ENCODE data around the gene CCL23.

Gene CCL23, protein sequence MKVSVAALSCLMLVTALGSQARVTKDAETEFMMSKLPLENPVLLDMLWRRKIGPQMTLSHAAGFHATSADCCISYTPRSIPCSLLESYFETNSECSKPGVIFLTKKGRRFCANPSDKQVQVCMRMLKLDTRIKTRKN

DNA sequence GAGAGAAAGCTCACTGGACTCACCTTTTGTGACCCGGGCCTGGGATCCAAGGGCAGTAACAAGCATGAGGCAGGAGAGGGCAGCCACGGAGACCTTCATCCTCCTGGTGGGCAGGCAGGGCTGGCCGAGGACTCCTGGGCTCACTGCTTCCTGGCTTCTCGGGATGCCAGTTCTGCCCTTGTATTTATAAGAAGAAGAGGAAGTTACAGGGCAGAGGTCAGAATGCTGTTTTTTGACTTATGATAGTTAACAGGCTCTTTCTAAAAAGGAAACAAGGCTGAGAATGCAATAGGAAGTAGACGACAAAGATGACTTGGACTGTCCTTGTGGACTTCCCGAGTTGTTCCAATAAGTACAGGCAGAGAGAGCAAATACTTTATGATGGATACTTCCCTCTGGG is at the start of gene CCL23:
TSS of gene CCL23 (minus strand) at position 174 of the 400 bp plus-strand sequence. CDS start at position 99, 75 bp downstream.
- no peak for DNase-seq (ENCODE audit: extremely low read depth, insufficient read length)
- TF ChIP-seq, protein P1, sequence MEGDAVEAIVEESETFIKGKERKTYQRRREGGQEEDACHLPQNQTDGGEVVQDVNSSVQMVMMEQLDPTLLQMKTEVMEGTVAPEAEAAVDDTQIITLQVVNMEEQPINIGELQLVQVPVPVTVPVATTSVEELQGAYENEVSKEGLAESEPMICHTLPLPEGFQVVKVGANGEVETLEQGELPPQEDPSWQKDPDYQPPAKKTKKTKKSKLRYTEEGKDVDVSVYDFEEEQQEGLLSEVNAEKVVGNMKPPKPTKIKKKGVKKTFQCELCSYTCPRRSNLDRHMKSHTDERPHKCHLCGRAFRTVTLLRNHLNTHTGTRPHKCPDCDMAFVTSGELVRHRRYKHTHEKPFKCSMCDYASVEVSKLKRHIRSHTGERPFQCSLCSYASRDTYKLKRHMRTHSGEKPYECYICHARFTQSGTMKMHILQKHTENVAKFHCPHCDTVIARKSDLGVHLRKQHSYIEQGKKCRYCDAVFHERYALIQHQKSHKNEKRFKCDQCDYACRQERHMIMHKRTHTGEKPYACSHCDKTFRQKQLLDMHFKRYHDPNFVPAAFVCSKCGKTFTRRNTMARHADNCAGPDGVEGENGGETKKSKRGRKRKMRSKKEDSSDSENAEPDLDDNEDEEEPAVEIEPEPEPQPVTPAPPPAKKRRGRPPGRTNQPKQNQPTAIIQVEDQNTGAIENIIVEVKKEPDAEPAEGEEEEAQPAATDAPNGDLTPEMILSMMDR (IDR thresholded peaks at IDR 0.05; ENCODE audit: insufficient read depth, low read length, poor library complexity, severe bottlenecking) = peak; percentile 13
- Histone ChIP-seq H3K4me3 (replicated peaks; ENCODE audit: low read depth, low read length) (no peak within 1 kb of the TSS), H3K27me3 (replicated peaks; ENCODE audit: control insufficient read depth, insufficient read depth, low read length) (no peaks in the 10 kb centered on the region), H3K36me3 (ENCODE audit: control insufficient read depth, insufficient read depth, low read length) (no peaks in the 10 kb centered on the region)

DNA sequence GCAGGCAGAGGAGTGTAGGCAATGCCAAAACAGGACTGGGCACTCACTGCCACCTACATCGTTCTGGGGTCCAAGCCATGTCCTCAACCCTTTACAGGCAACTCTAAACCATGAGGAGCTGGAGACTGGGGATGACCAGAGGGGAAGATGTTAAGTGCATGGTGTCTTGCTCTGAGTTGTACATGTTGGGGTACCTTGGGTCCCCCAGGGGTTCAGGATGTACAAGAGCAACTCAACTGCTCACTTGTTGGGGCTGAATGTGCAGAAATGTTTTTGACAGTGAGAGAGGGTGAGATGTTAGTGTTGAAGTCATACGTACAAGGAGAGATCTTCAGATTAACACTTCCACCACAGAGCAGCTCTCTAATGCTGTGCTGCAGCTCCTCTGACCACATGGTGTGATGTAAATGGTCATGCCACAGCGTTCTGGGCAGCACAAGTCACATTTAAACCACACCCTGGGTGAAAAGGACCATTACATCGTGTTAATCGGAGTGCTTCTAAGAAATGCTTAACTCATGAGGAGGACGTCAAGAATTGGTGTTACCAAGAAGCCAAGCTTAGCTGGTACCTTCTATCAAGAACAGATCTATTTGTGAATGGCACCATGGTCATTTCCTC is 48.7 kb upstream of the CCL23 start:
- TF ChIP-seq, protein P1 (IDR thresholded peaks at IDR 0.05; ENCODE audit: insufficient read depth, low read length, poor library complexity, severe bottlenecking) = no peak
- DNase-seq (ENCODE audit: extremely low read depth, insufficient read length) = no peak
- Histone ChIP-seq H3K27me3 (replicated peaks; ENCODE audit: control insufficient read depth, insufficient read depth, low read length) (no peaks in the 10 kb centered on the region), H3K36me3 (ENCODE audit: control insufficient read depth, insufficient read depth, low read length) (no peaks in the 10 kb centered on the region; the same call in 1 of the 2 replicates), H3K4me3 (replicated peaks; ENCODE audit: low read depth, low read length) (no peak overlapping the region)

DNA sequence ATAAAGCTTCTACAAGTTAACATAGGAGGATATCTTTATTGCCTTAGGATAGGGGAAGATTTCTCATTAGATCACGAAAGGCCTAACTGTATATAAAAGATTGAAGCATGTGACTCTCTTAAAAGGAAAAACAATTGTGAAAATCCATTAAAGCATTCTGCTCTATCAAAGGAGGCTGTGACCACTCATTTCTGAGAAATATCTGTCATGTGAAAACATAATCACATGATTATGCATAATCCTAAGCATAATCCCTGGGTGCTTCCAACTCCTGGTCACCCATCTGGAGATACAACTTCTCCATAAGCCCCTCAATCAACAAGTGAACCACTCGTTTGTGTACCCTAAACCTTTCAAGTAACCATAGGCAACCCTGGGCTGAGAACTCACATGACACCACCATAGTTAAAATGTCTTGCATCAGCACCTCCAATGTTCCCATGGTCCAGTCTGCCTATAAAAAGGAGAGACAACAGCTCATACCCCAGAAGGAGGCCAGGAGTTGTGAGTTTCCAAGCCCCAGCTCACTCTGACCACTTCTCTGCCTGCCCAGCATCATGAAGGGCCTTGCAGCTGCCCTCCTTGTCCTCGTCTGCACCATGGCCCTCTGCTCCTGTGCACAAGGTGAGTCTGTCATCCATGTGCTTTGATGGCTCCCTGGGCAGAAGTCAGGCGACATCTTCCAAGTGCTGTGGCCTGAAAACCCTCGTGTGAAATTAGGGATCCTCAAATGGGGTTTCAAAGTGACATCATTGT is 46.2 kb upstream of the CCL23 start, which contains the start of gene CCL18:
TSS of gene CCL18 (plus strand) at position 487 of the 756 bp plus-strand sequence. CDS start at position 558, 71 bp downstream.
- no peaks in the 10 kb centered on the region for H3K27me3 ChIP-seq (replicated peaks; ENCODE audit: control insufficient read depth, insufficient read depth, low read length)
- no peak for DNase-seq (ENCODE audit: extremely low read depth, insufficient read length)
- TF ChIP-seq, protein P1 (IDR thresholded peaks at IDR 0.05; ENCODE audit: insufficient read depth, low read length, poor library complexity, severe bottlenecking) = no peak
- H3K36me3 ChIP-seq (ENCODE audit: control insufficient read depth, insufficient read depth, low read length) = no peaks in the 10 kb centered on the region
- no peak within 1 kb of the TSS for H3K4me3 ChIP-seq (replicated peaks; ENCODE audit: low read depth, low read length)

DNA sequence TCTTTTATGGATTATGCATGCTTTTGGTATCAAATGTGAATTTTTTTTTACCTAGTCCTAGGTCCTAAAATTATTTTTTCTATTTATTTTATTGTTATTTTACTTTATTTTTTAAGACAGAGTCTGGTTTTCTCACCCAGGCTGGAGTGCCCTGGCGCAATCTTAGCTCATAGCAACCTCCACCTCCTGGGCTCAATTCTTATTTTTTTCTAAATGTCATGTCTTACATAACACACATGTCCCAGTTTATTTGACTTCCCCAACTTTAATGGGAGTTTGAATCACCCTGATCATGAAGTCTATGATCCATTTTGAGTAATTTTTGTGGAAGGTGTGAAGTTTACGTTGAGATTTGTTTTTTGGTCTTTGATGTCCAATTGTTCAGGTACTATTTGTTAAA is 43.0 kb upstream of the CCL23 start:
- no peak overlapping the region for H3K4me3 ChIP-seq (replicated peaks; ENCODE audit: low read depth, low read length)
- H3K36me3 ChIP-seq (ENCODE audit: control insufficient read depth, insufficient read depth, low read length) = no peaks in the 10 kb centered on the region
- TF ChIP-seq, protein P1 (IDR thresholded peaks at IDR 0.05; ENCODE audit: insufficient read depth, low read length, poor library complexity, severe bottlenecking) = no peak
- no peak for DNase-seq (ENCODE audit: extremely low read depth, insufficient read length)
- no peaks in the 10 kb centered on the region for H3K27me3 ChIP-seq (replicated peaks; ENCODE audit: control insufficient read depth, insufficient read depth, low read length)

DNA sequence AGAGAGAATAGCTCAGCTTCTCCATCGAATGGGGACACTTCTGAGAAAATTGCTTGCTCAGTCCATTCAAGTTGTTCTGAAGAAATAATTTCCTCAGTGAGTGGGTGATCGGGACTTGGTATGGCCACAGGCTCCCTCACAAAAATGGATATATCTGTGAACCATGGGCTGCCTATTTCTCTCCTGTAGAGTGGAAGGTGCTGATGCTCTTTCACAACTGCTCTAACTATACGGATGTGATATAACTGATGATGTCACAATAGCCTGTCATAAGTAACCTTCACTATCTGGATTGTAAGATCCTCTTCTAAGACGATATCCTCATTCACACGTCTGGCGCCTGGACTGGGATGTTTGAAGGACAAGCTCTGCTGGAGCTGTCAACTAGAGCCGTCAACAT is 41.6 kb upstream of the CCL23 start:
- no peak for DNase-seq (ENCODE audit: extremely low read depth, insufficient read length)
- H3K36me3 ChIP-seq (ENCODE audit: control insufficient read depth, insufficient read depth, low read length) = no peaks in the 10 kb centered on the region
- TF ChIP-seq, protein P1 (IDR thresholded peaks at IDR 0.05; ENCODE audit: insufficient read depth, low read length, poor library complexity, severe bottlenecking) = no peak
- no peaks in the 10 kb centered on the region for H3K27me3 ChIP-seq (replicated peaks; ENCODE audit: control insufficient read depth, insufficient read depth, low read length)
- H3K4me3 ChIP-seq (replicated peaks; ENCODE audit: low read depth, low read length) = no peak overlapping the region
